PC-9 (cell line): Measurements from ENCODE around the gene SLC39A9. TPM values are rescaled to one million over a fixed set of nuclear protein-coding genes. Genes with fewer than 3 reads are reported as not detected.

Source experiments
- BruUV-seq: library from RNA; stranded (reverse); fragments of 400-500 nt; replicated peaks from 2 replicates; lab custom pipeline; 2021; lab: Mats Ljungman, UMichigan
- CTCF ChIA-PET: fragments of 300-600 bp; sonication (Branson Sonifier 250); formaldehyde crosslinking; loops from one replicate; lab custom pipeline; 2022; ENCODE audit warnings: antibody characterized with exemption; lab: Charles Lee
- POLR2A ChIA-PET: fragments of 300-600 bp; sonication (Branson Sonifier 250); formaldehyde crosslinking; loops from one replicate; lab custom pipeline; 2022; ENCODE audit warnings: antibody characterized with exemption; ENCODE audit not compliant: unreplicated experiment; lab: Charles Lee
- DNase-seq, 2 experiments: peaks; one replicate each; pipeline versions ENCODE4 v3.0.0 to v3.0.0-alpha.2; 2015 to 2022; ENCODE audit warnings: mixed read lengths in 1 of 2
- H2AFZ ChIP-seq: fragments of 200-600 bp; sonication (generic); 2 replicates; pipeline ENCODE4 v1.8.1; 2017; ENCODE audit warnings: antibody characterized with exemption
- H3F3A ChIP-seq: fragments of 200-600 bp; sonication (generic); 2 replicates; pipeline ENCODE4 v1.8.1; 2017; ENCODE audit warnings: antibody characterized with exemption, mild to moderate bottlenecking, low read depth; ENCODE audit not compliant: insufficient read depth
- H3K27ac ChIP-seq: fragments of 200-600 bp; sonication (generic); 2 replicates; pipeline ENCODE4 v1.6.1; 2016; ENCODE audit warnings: mixed run types
- H3K27me3 ChIP-seq: fragments of 200-600 bp; sonication (generic); 2 replicates; pipeline ENCODE4 v1.6.1; 2016; ENCODE audit warnings: low read depth, mixed run types; ENCODE audit not compliant: insufficient read depth
- H3K36me3 ChIP-seq: fragments of 200-600 bp; sonication (generic); 2 replicates; pipeline ENCODE4 v1.6.1; 2016; ENCODE audit warnings: low read depth, mixed run types
- H3K4me1 ChIP-seq: fragments of 200-600 bp; sonication (generic); replicated peaks from 2 replicates; pipeline ENCODE4 v1.6.1; 2016; ENCODE audit warnings: mixed run types; ENCODE audit not compliant: insufficient read depth
- H3K4me2 ChIP-seq: fragments of 200-600 bp; sonication (generic); 2 replicates; pipeline ENCODE4 v1.6.1; 2017; ENCODE audit warnings: mixed run types
- H3K4me3 ChIP-seq: fragments of 200-600 bp; sonication (generic); 2 replicates; pipeline ENCODE4 v1.6.1; 2016; ENCODE audit warnings: mixed run types
- H3K79me2 ChIP-seq: fragments of 200-600 bp; sonication (generic); 2 replicates; pipeline ENCODE4 v1.6.1; 2017; ENCODE audit warnings: low read depth, mixed run types
- H3K9me2 ChIP-seq: fragments of 200-600 bp; sonication (generic); 2 replicates; pipeline ENCODE4 v1.8.1; 2017; ENCODE audit warnings: mild to moderate bottlenecking; ENCODE audit not compliant: insufficient read depth
- H3K9me3 ChIP-seq: fragments of 200-600 bp; sonication (generic); 2 replicates; pipeline ENCODE4 v1.8.1; 2016; ENCODE audit warnings: low read depth; ENCODE audit not compliant: insufficient read depth
- H4K20me1 ChIP-seq: fragments of 200-600 bp; sonication (generic); 2 replicates; pipeline ENCODE4 v1.8.1; 2017; ENCODE audit not compliant: insufficient read depth
- CTCF ChIP-seq: fragments of 200-600 bp; sonication (generic); conservative IDR thresholded peaks from 2 replicates; pipeline ENCODE4 v1.6.1; 2017; ENCODE audit warnings: mixed run types, antibody characterized with exemption, mild to moderate bottlenecking, moderate library complexity
- EZH2 ChIP-seq: fragments of 200-600 bp; sonication (generic); IDR thresholded peaks from 2 replicates; pipeline ENCODE4 v1.8.0; 2017; ENCODE audit warnings: antibody characterized with exemption, low read depth
- intact Hi-C: fragments of 100-400 bp; cut with micrococcal nuclease; formaldehyde crosslinking; loops from one replicate; pipeline ENCODE4 v1.10.0; 2022; ENCODE audit not compliant: unreplicated experiment
- total RNA-seq: library from RNA; stranded (reverse); gene quantifications from 2 replicates; pipeline ENCODE4 v1.2.3, GENCODE V29; 2021

Gene SLC39A9
- total RNA-seq, 1 experiment from 2014 or later: 95.1 TPM

DNA sequence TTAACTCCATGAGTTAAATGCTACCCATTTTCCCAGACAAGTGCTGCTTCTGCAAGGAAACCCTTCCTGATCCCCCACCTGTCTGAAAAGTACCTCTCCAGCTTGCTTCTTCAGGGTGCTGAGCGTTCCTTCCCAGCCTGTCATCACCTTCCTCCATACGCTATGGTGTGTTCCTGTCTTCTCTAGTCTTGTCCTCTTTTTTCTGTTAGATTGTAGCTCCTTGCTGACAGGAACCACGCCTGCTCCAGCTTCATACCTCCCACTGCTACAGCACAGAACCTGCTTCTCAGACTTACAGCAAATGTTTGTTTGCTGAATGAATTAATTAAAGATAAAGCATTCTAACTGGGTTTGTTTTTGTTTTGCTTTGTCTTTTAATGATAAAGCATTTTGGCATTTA lies 39.5 kb upstream of the SLC39A9 start:
- intact Hi-C loops: no loop called here
- H3K36me3 ChIP-seq: no peaks in the 10 kb centered on the region
- H3K79me2 ChIP-seq: no peaks in the 10 kb centered on the region
- BruUV-seq: no TSS peak
- no peak overlapping the region for H3K4me2 ChIP-seq
- CTCF ChIA-PET: no interaction called here
- no peak overlapping the region for H2AFZ ChIP-seq
- H3K9me3 ChIP-seq: no peaks in the 10 kb centered on the region
- no peak for DNase-seq
- no peaks in the 10 kb centered on the region for H3K4me1 ChIP-seq
- POLR2A ChIA-PET: no interaction called here
- H3K4me3 ChIP-seq: no peak overlapping the region
- TF ChIP-seq CTCF (no peak), EZH2 (no peak)
- H3K9me2 ChIP-seq: no peaks in the 10 kb centered on the region
- no peaks in the 10 kb centered on the region for H3K27me3 ChIP-seq
- no peaks in the 10 kb centered on the region for H3F3A ChIP-seq
- no peak overlapping the region for H3K27ac ChIP-seq
- H4K20me1 ChIP-seq: no peaks in the 10 kb centered on the region

DNA sequence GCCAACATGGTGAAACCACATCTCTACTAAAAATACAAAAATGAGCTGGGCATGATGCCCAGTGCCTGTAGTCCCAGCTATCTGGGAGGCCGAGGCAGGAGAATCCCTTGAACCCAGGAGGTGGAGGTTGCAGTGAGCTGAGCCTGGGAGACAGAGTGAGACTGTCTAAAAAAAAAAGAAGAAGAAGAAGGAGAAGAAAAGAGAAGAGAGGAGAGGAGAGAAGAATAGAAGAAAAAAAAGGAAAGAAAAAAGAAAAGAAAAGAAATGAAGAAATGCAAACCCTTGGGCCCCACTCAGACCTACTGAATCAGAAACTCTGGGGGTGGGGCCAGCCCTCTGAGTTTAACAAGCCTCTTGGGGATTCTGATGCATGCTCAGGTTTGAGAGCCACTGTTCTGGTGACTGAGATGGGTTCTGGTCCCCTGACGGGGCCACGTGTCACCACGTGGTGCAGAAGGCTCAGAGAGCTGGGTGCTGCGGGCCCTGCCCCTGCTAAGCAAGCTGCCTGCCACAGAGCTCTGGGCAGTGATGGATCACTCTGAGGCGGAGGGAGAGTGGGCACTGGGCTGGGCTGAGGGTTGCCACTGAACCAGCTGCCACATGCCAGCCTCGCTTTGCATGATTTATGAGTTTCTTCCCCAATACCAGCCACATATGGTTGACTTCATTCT lies 37.9 kb upstream of the SLC39A9 start:
- DNase-seq: no peak
- POLR2A ChIA-PET: no interaction called here
- H4K20me1 ChIP-seq: no peaks in the 10 kb centered on the region
- no peaks in the 10 kb centered on the region for H3K27me3 ChIP-seq
- TF ChIP-seq EZH2 (no peak), CTCF (no peak)
- H3F3A ChIP-seq: no peaks in the 10 kb centered on the region
- CTCF ChIA-PET: no interaction called here
- BruUV-seq: no TSS peak
- no peaks in the 10 kb centered on the region for H3K36me3 ChIP-seq
- H3K4me2 ChIP-seq: no peak overlapping the region
- H3K4me3 ChIP-seq: no peak overlapping the region
- intact Hi-C loops: no loop called here
- H3K9me2 ChIP-seq: no peaks in the 10 kb centered on the region
- no peak overlapping the region for H3K27ac ChIP-seq
- no peaks in the 10 kb centered on the region for H3K79me2 ChIP-seq
- no peaks in the 10 kb centered on the region for H3K9me3 ChIP-seq
- no peak overlapping the region for H2AFZ ChIP-seq
- no peaks in the 10 kb centered on the region for H3K4me1 ChIP-seq

GRCh38 chr14:69363055-69363454 lies 35.4 kb upstream of the SLC39A9 start:
- TF ChIP-seq CTCF (no peak), EZH2 (no peak)
- intact Hi-C loops: no loop called here
- Histone ChIP-seq H3K79me2 (no peaks in the 10 kb centered on the region), H3K9me3 (no peaks in the 10 kb centered on the region), H3K4me3 (no peak overlapping the region), H4K20me1 (no peaks in the 10 kb centered on the region), H3K4me2 (no peak overlapping the region), H2AFZ (no peak overlapping the region), H3K4me1 (no peaks in the 10 kb centered on the region), H3F3A (no peaks in the 10 kb centered on the region), H3K36me3 (no peaks in the 10 kb centered on the region), H3K27ac (no peak overlapping the region), H3K27me3 (no peaks in the 10 kb centered on the region), H3K9me2 (no peaks in the 10 kb centered on the region)
- BruUV-seq: no TSS peak
- CTCF ChIA-PET: no interaction called here
- DNase-seq: no peak
- POLR2A ChIA-PET: interaction anchor here (0.8 kb wide), 1 partner anchor 19 kb away, joined by 4 read pairs; no protein-coding TSS in a partner anchor
